ENCODE measurements around the gene MORF4L2.

The MORF4L2 gene, protein sequence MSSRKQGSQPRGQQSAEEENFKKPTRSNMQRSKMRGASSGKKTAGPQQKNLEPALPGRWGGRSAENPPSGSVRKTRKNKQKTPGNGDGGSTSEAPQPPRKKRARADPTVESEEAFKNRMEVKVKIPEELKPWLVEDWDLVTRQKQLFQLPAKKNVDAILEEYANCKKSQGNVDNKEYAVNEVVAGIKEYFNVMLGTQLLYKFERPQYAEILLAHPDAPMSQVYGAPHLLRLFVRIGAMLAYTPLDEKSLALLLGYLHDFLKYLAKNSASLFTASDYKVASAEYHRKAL

DNA sequence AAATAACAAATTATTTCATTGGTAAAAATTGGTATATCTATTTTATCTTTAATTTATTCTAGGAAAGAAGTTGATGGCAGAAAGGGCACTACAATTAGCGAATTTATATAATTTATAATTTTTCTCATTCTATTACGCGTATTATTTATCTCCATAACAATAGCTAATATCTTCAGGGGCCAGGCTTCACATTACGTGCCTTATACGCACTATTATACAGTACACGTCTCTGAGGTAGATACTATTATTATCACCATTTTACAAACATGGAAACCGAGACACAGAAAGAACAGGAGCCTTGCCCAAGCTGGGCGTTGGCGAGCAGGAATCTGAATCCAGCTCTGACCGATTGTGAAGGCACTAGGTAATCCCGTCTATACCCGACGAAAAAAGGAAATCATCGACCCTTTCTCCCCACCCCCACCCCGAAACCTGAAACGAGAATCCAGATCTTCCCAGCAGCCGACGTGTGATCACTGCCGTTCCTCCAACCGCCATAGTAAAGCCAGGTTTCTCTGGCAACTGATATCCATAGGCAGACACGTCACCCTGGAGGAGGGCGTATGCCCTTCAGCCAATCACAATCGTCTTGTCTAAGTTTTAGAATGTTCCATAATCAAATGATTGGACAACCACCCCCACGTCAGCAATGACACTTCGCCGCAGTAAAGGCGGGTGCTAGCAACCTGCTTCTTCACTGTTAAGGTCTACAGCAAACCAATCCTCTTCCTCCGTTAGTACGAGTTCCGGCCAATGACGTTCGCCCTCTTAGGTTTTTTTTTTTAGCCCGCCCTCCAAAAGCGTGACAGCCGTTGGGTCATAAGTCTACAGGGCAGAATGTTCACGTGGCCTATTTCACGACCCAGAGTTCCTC lies at the start of gene MORF4L2:
MORF4L2 (minus strand) TSS at position 501 of the 874 bp plus-strand sequence. CDS start 9,672 bp downstream, outside the sequence.
- DNase-seq (ENCODE audit: low read depth), result peak; percentile 98
- H3K4me3 ChIP-seq (ENCODE audit: low read depth, low read length), result peak within 1 kb of the TSS; percentile 59

DNA sequence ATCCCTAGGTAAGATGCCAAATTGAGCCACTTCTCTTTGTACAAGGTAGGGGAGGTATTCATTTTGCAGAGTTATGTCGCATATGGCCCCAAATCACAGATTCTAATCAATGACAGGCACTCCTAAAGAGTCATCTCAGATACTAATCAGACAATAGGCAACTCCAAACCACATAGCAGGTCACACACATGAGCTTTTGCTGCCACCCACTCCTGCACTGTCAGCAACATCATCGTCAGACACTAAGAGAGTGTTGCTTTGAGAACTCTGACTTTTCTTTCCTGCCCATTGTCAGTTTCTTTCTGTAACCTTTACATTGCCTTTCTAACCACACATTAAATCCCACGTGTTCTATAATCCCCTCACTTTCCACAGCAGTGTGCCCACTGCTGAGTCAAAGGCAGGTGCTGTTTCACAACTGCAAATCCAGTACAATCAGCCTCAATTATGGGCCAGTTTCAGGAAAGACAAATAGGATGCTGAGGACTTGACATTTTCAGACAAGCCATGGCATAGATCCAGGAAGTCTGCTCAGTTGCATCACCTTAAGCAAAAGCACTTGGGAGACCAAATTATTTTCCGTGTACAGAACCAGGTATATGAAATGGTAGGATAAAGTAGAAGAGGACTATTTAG lies 47.7 kb upstream of the MORF4L2 start:
- no peak overlapping the region for H3K4me3 ChIP-seq (ENCODE audit: low read depth, low read length)
- peak; percentile 78 for DNase-seq (ENCODE audit: low read depth)

DNA sequence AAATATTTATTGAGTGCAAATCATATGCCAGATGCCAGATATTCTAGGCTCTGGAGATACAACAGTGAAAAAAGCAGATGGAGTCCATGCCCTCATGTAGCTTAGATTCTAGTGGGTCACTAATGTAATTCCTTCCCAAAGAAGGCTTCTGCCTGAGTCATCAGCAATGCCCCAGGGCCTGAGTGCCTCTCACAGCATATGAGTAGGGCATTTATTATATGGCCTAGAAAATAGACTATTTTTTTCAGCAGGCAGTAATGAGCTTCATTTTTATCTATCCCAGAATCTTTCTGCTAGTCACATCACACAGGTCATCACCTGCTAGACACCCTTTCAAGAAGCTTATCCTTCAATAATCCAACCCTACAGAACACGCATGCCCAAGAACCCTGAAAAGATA lies 46.5 kb upstream of the MORF4L2 start:
- no peak overlapping the region for H3K4me3 ChIP-seq (ENCODE audit: low read depth, low read length)
- DNase-seq (ENCODE audit: low read depth), result no peak

DNA sequence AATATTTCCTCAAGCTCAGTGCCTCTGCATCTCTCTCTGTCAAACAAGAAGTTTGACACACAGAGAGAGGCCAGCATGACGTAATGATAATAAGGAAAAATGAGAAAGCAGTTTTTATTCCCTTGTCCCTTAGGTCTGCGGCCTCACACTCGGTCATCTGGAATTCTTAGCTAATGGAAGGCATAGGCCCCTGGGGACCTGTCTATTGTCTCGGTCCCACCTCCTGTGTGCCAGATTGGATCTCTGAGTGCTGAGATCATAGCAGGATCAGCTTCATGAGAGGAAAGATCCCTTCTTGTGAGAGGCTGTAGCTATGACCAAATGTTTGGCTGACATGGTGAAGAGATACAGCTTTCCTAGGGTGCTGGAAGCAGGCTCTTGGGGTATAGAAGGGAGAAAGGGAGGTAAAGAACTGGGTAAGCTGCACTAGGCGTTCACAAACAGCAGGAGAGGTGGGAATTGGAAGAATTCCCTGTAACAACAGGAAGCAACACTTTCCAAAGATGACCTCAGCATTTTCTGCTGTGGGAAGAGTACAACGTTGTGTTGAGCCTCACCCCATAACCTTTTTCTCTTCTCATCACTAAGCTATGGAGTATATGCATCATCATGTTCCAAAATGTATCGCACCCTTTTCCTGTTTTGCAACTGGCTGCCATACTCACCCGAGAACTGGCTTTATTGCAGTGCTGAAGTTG lies 44.4 kb upstream of the MORF4L2 start:
- H3K4me3 ChIP-seq (ENCODE audit: low read depth, low read length), result no peak overlapping the region
- peak; percentile 90 for DNase-seq (ENCODE audit: low read depth)

DNA sequence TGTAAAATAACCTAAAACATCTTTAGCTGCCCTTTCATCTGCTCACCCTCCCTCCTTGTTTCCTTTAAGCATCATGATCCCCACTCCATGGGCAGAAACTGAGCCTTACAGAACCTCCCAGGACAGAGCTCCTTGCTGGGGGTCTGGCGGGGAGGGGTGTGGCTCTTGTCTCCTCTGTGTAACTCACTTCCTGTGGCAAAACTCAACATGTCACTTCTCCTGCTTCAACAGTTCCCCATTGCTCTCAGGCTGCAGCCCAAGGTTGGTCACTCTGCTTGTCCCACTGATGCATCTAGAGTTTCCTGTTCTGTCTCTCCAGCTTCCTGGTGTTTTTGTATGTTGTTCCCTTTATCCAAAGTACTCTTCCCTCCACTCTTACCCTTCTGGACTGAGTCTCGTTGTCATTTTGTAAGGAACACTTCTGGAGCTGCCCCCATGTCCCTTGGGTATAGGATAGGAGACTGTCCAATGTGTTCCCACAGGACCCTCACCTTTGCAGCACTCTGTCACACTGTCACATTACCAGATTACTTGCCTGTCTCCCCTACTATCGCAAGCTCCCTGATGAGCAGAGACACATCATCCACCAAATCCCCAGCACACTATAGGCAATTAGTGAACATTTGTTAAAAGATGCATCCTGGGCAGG lies 43.8 kb upstream of the MORF4L2 start:
- no peak for DNase-seq (ENCODE audit: low read depth)
- H3K4me3 ChIP-seq (ENCODE audit: low read depth, low read length), result no peak overlapping the region

DNA sequence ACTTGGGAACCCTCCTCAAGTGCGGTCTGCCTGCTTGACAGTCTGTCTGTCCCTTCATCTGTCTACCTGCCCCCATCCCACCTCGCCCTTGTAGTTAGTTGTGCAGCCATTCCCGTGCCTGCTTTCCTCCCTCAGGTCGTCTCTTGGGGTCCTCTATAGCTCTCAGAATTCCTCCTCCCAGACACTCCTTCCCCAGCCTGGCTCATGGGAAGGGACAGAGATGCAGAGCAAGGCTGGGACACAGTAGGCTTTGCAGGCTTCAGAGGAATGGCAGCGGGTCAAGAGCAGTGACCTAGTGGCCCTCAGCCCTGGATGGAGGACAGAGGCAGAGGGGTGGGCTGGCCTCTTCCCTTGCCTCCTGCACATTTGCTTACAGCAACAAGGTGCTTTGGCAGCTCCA lies 42.5 kb upstream of the MORF4L2 start:
- DNase-seq (ENCODE audit: low read depth), result no peak
- H3K4me3 ChIP-seq (ENCODE audit: low read depth, low read length), result no peak overlapping the region

DNA sequence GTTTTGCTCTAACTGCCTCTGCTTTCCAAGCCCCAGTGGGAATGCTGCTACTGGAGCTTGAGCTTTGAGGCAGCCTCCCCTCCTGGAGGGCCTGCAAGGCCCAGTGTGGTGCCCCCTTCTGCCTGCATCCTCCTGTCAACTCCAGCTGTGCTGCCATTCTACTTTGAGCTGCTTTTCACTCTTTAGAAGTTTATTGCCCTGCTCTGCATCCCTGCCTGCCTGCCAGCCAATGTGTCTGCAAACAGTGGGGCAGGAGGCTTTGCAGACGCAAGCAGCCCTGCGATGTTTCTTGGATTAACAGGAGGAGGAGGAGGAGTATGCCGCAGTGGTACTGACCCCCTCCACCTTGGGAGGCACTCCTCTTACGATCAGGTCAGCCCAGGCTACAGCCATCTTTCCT lies 40.6 kb upstream of the MORF4L2 start:
- no peak for DNase-seq (ENCODE audit: low read depth)
- no peak overlapping the region for H3K4me3 ChIP-seq (ENCODE audit: low read depth, low read length)

DNA sequence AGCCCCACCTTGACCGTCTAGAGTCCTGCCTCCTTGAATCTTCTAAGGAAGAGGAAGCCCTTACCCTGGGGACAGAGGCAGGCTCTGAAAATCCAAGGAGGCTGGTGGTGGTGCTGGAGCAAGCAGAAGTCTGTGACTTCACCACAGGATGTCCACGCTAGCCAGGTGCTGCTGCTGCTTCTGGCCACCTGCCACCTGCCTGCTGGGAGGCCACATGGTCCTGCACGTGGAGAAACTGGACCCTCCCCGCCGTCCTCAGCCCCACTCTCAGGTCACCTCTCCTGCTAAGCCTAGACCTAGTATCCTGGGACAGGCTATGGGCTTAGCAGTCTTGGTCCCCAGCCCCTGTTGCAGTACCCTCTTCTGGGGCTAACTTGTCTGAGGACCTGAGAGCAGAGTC lies 40.0 kb upstream of the MORF4L2 start:
- no peak for DNase-seq (ENCODE audit: low read depth)
- H3K4me3 ChIP-seq (ENCODE audit: low read depth, low read length), result no peak overlapping the region

DNA sequence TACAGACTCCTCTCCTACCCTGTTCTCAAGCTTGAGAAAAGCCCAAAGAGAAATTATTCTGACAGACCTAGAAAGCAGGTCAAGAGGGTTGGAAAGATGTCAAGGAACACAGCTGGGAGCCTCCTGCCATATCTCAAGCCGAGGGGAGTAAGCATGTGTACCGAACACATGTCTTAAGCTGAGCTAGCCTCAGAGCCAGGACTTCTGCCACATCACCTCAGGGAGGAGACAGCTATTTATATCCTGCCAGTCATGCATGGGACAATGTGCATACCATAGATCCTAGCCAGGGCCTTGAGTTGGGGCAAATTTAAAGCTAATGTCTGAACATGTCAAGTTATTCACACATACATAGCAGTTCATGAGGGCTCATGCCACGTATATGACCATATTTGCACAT lies 36.0 kb upstream of the MORF4L2 start:
- no peak for DNase-seq (ENCODE audit: low read depth)
- H3K4me3 ChIP-seq (ENCODE audit: low read depth, low read length), result no peak overlapping the region

DNA sequence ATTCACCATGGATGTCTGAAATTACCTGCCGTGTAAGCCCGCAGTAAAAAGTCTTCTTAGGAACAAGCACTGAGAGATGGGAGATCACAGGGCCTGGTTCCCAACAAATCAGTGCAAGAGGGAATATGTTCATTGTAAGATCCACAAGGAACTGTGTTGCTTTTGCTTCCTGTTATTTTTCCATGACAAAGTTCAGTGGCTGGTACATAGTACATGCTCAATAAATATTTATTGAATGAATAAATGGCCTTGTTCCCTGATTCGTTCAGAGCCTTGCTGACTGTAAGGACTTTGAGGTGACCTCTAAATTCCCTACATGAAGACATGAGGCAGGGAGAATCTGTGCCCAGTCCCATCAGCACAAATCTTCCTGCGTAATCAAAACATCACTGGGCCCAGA lies 31.6 kb upstream of the MORF4L2 start:
- DNase-seq (ENCODE audit: low read depth), result no peak
- H3K4me3 ChIP-seq (ENCODE audit: low read depth, low read length), result no peak overlapping the region

DNA sequence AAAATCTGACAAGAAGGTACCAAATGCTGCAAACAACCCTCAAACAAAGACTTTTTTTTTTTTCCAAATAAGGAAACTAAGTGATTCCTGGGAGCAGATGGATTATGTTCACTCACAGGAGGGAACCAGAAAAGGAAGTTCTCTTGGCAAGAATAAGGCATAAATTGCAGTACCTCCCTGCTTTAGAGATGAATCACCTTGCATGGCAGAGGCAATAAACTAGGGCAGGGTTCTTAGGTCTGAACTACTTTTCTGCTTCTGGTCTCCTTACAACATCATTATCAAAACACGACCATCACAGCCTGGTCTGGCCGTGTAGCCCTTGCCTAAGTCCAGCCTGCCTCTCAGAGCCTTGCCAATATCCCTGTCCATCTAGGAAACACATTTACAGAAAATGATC lies 30.5 kb upstream of the MORF4L2 start:
- peak; percentile 92 for DNase-seq (ENCODE audit: low read depth)

DNA sequence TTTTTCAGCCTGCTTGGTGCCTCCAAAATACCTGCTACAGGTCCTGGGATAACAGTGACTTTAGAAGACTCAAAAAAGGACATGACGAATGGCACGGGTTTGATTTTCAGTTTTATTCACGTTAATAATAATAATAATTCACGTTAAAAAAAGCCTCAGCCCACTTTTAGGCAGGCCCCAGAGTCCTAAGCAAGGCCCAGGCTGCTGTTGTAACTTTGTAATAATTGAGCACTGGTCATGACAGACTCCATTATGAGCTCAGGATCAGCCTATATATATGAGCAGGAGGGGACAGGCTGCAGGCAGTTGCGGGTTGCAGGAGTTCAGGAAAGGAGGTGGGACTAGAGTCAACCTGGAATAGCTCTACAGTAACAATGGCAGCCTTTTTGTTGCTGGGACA lies 24.1 kb upstream of the MORF4L2 start, which contains the start of gene TMEM31:
TMEM31 (plus strand) TSS at position 301 of the 400 bp plus-strand sequence. CDS start 1,350 bp downstream, outside the sequence.
- DNase-seq (ENCODE audit: low read depth), result no peak
- no peak within 1 kb of the TSS for H3K4me3 ChIP-seq (ENCODE audit: low read depth, low read length)

More for the DNA sequence above, 30.5 kb upstream of the MORF4L2 start:
- H3K4me3 ChIP-seq (ENCODE audit: low read depth, low read length), result no peak overlapping the region

DNA sequence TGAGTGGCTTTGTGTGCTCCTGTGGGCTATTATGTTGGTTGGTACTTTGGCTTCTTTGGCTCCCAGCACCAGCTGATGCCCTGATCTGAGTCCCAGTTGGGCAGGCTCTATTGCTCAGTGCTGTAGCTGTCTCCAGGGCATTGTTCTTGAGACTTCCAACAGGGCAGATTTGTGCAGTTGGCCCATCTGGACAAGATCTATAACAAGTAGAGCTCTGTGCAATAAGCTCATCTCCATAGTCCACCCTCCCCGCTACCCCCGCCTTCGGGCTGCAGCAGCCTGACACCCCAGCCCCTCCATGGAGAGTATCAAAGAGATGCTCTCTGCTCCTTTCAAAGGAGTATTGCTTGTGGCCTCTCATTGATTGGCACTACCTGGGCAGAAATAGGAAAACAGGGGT lies 18.4 kb upstream of the MORF4L2 start:
- no peak overlapping the region for H3K4me3 ChIP-seq (ENCODE audit: low read depth, low read length)
- no peak for DNase-seq (ENCODE audit: low read depth)

DNA sequence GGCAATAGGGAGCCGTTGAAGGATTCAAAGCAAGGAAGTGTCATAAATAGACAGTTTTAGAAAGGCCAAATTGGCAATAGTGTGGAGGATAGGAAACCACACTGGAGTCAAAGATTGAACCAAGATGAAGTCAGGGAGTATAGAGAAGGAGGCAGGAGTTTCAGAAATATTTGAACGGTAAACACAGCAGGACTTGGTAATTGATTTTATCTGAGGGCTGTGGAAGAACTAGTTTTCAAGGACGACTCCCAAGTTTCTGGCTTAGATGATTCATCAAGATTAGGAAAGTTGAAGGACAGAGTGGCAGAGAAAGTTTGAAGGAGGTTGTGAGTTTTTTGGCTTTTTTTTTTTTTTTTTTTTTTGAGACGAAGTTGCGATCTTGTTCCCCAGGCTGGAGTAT lies 12.7 kb upstream of the MORF4L2 start:
- no peak overlapping the region for H3K4me3 ChIP-seq (ENCODE audit: low read depth, low read length)
- no peak for DNase-seq (ENCODE audit: low read depth)

DNA sequence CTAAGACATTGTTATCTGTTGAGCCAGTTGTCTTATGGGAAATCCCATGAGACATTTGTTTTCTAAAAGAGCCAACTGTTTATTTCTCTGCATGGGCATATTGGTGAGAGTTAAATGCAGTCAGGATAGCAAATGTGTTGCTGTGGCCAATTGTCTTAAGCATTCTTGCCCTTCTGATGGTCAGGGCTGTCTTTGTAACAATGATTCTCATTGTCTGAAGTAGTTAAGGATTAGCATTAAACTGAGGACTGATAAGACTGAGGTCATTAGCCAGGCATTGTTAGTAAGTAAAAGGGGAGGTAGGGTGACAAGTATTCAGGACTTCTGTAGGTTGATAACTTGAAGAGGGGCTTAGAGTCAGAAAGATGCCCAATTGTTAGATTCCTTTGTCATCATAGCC lies 11.2 kb upstream of the MORF4L2 start:
- DNase-seq (ENCODE audit: low read depth), result no peak
- no peak overlapping the region for H3K4me3 ChIP-seq (ENCODE audit: low read depth, low read length)

DNA sequence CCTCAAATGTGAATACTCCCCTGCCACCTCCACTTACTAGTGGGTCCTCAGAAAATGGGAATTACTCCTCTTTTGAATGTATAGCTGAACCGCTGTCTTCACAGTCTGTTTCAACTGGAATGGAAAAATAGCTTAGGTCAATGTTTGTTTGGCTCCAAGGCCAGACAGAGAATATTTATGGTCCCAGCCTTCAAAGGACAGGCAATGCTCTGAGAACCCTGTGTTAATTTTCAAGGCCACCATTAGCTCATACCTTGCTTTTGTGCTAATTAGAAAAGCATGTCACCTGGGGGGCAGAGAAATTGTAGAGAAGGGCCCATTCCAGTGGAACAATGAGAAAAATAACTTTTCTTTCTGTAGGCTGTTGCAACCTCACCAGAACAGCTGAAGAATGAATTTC lies 4.6 kb upstream of the MORF4L2 start:
- DNase-seq (ENCODE audit: low read depth), result no peak
- H3K4me3 ChIP-seq (ENCODE audit: low read depth, low read length), result no peak overlapping the region

DNA sequence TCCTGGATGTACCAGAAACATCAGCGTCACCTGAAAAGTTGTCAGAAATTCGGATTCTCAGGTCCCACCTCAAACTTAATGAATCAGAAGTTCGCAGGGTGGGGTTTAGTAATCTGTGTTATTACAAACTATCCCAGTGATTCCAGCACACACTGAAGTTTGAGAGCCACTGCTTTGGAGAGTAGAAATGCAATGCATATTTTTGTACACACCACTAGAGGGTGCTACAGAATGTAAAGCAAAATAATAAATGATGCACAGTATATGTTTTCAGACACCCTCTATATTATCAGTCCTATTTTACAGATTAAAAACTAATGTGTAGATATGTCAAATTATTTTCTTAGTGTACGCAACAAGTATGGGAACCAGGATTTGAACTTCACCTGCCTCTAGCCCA lies 2.4 kb upstream of the MORF4L2 start:
- no peak for DNase-seq (ENCODE audit: low read depth)
- H3K4me3 ChIP-seq (ENCODE audit: low read depth, low read length), result no peak overlapping the region

DNA sequence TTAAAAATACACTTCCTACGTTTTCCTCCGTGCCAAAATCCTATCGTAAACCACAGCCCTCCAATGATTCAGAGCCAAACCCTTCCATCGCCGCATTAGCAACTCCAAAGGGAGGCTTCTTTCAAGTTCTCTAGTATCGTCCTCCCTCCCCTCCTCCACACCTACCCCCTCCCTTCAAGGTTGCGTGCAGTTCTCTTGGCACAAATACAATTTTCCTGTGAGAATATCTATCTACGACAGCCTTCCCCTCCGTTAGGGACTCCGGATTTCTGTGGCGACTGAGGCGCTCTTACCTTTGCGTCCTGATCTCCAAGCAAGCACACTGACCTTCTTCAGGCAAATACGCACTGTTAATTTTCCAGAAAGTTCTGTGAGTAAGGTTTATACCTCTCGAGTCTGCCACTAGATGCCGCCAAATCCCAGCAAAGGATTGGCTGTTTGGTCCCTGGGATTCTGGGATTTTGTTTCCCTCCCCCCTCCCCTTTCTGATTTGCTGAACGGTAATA lies 1.2 kb upstream of the MORF4L2 start:
- peak overlapping the region; percentile 51 for H3K4me3 ChIP-seq (ENCODE audit: low read depth, low read length)
- peak; percentile 37 for DNase-seq (ENCODE audit: low read depth)

DNA sequence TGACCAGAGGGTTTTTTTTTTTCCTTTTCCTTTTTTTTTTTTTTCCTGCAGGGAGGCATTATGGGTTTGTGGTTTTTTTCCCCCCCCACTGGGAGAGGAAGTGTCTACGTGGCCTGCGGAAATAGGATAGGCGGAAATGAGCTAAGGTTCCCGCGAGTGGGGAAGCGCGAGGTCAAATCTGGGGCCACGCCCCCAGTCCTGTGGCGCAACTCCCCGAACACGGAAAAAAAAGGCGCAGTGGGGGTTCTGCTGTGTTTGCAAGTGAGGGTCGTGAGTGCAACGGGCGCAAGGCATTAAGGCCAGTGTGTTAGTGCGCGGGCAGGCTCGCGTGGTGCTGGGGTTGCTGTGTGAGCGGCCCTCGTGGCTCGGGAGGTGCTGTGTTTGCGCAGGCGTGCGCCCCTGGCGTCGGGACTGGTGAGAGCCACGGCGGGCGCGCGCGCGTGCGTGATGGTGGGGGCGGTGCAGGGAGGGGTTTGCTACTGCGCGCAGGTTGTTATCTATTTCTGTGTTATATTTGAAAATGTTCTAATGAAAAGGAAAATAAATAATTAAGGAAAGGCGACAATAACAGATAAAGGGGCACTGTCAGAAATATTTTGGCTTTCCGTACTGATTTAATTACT lies 685 bp upstream of the MORF4L2 start:
- peak; percentile 55 for DNase-seq (ENCODE audit: low read depth)
- peak overlapping the region; percentile 51 for H3K4me3 ChIP-seq (ENCODE audit: low read depth, low read length)
